ENCODE results near the gene IL36A. TPM values are rescaled to one million over a fixed set of nuclear protein-coding genes. Genes with fewer than 3 reads are reported as not detected.
A peak's percentile ranks its signal among the peaks of the same experiment; 100 is the strongest.

The IL36A gene
- total and polyA plus RNA-seq, 9 of the 15 experiments (the other 6 are each of a cell fraction or from before 2014, with no cell fraction given): not detected

DNA sequence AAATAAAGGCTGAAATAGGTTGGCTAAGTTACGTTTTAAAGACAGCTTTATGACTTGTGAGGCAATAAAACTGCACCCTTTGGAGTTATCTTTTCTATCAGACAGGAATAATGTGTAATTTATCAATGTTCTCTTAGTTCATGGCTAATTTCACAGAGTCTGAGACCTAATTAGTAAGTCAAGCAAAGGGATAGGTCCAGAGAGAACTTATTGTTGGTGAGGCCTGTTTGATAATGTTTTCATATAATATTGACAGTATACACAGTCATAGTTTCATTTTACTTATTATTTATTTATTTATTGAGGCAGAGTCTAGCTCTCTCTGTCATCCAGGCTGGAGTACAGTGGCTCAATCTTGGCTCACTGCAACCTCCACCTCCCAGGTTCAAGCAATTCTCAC is 51.9 kb downstream of the IL36A start:
- Histone ChIP-seq H3K9ac (ENCODE audit: insufficient read depth in 1 of 2, low read depth in 2 of 2, low read length in 2 of 2) (no peak overlapping the region), H3K4me3 (no peak overlapping the region), H3K27ac (ENCODE audit: extremely low read depth, low read depth, low read length) (no peak overlapping the region), H4K20me1 (replicated peaks; ENCODE audit: control insufficient read depth, insufficient read depth, low read length) (no peaks in the 10 kb centered on the region), H2AFZ (ENCODE audit: low read depth, low read length) (no peak overlapping the region), H3K27me3 (ENCODE audit: control insufficient read depth in 2 of 2, insufficient read depth in 2 of 2, low read length in 2 of 2) (peaks cover 0 to 15% of the 10 kb centered on the region in 2 experiments; a peak in 2 of 5 replicates), H3K4me1 (replicated peaks in 1 of 2; ENCODE audit: control insufficient read depth in 2 of 2, insufficient read depth in 2 of 2, low read length in 2 of 2) (no peaks in the 10 kb centered on the region), H3K9me1 (ENCODE audit: control insufficient read depth, insufficient read depth, low read length) (no peaks in the 10 kb centered on the region), H3K9me3 (replicated peaks; ENCODE audit: control insufficient read depth, insufficient read depth, low read depth, low read length) (no peaks in the 10 kb centered on the region), H3K36me3 (ENCODE audit: control insufficient read depth, insufficient read depth, low read length) (no peaks in the 10 kb centered on the region), H3K4me2 (ENCODE audit: insufficient read depth, low read length) (no peak overlapping the region), H3K79me2 (ENCODE audit: control insufficient read depth, insufficient read depth, low read length) (no peaks in the 10 kb centered on the region)
- in situ Hi-C loops (cut with MboI): no loop called here
- TF ChIP-seq, protein P1, sequence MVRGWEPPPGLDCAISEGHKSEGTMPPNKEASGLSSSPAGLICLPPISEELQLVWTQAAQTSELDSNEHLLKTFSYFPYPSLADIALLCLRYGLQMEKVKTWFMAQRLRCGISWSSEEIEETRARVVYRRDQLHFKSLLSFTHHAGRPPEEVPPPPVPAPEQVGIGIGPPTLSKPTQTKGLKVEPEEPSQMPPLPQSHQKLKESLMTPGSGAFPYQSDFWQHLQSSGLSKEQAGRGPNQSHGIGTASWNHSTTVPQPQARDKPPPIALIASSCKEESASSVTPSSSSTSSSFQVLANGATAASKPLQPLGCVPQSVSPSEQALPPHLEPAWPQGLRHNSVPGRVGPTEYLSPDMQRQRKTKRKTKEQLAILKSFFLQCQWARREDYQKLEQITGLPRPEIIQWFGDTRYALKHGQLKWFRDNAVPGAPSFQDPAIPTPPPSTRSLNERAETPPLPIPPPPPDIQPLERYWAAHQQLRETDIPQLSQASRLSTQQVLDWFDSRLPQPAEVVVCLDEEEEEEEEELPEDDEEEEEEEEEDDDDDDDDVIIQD (CRISPR knock-in tag; IDR thresholded peaks at IDR 0.05): no peak
- TF ChIP-seq, protein P2, sequence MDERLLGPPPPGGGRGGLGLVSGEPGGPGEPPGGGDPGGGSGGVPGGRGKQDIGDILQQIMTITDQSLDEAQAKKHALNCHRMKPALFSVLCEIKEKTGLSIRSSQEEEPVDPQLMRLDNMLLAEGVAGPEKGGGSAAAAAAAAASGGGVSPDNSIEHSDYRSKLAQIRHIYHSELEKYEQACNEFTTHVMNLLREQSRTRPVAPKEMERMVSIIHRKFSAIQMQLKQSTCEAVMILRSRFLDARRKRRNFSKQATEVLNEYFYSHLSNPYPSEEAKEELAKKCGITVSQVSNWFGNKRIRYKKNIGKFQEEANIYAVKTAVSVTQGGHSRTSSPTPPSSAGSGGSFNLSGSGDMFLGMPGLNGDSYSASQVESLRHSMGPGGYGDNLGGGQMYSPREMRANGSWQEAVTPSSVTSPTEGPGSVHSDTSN (CRISPR knock-in tag; IDR thresholded peaks at IDR 0.05; ENCODE audit: low read depth): no peak
- TF ChIP-seq, protein P2 (tag; conservative IDR thresholded peaks at IDR 0.05; ENCODE audit: low read depth): 0 out of 2 replicates have a peak, but pooled peaks have one; percentile 40
- TF ChIP-seq NEUROD1 (IDR thresholded peaks at IDR 0.05; ENCODE audit: borderline replicate concordance, low read depth, low read length, partially characterized antibody): no peak
- ChIA-PET POLR2A (no interaction called here), CTCF (ENCODE audit: low intra/inter-chr PET ratio) (no interaction called here)
- ATAC-seq (no peak), DNase-seq (ENCODE audit: extremely low read depth in 1 of 4, low spot score in 3 of 4) (no peak), FAIRE-seq (no peak)
- intact Hi-C loops (cut with micrococcal nuclease): no loop called here
- 0% methylated on average over 1 of the region's 1 CpG for WGBS (ENCODE audit: insufficient coverage, low coverage, missing lambda C conversion rate)
- BruUV-seq (replicated peaks): no TSS peak

Small RNA genes lying within 50 kb of the gene (small RNA-seq; reads per million reads assigned to genes)
- gene HMGN2P23: not detected

Other genes with a start within 250 kb of the IL36A start
Only the 7 nearest of the 10 such genes appear.
- not detected in 2 replicates for gene IL37, start 94.3 kb upstream of the IL36A start, total RNA-seq (2014; rRNA removed)
- not detected in 2 replicates for gene IL37, start 94.3 kb upstream of the IL36A start, total RNA-seq (2014; rRNA removed; fragmentation: Illumina TruSeq; extraction: Trizol)
- not detected in 2 replicates for gene IL37, start 94.3 kb upstream of the IL36A start, total RNA-seq (2015; rRNA removed; fragmentation: Illumina TruSeq; extraction: Trizol)
- not detected in 2 replicates for gene IL37, start 94.3 kb upstream of the IL36A start, total RNA-seq (2021)
- gene IL37, start 94.3 kb upstream of the IL36A start, polyA plus RNA-seq (2011; rRNA removed): not detected in 2 replicates
- gene IL37, start 94.3 kb upstream of the IL36A start, polyA plus RNA-seq (2014; fragmentation: Illumina TruSeq; extraction: Trizol): not detected in 2 replicates
- not detected for gene IL37, start 94.3 kb upstream of the IL36A start, polyA plus RNA-seq (2014; fragmentation: Nextera tagmentation; extraction: Ambion mirVana)
- gene IL37, start 94.3 kb upstream of the IL36A start, polyA plus RNA-seq (2014; rRNA removed): not detected in 2 replicates
- gene IL36G, start 27.5 kb upstream of the IL36A start, total RNA-seq (2014; rRNA removed): not detected in 2 replicates
- not detected in 2 replicates for gene IL36G, start 27.5 kb upstream of the IL36A start, total RNA-seq (2014; rRNA removed; fragmentation: Illumina TruSeq; extraction: Trizol)
- gene IL36G, start 27.5 kb upstream of the IL36A start, total RNA-seq (2015; rRNA removed; fragmentation: Illumina TruSeq; extraction: Trizol): not detected in 2 replicates
- not detected in 2 replicates for gene IL36G, start 27.5 kb upstream of the IL36A start, total RNA-seq (2021)
- not detected in 2 replicates for gene IL36G, start 27.5 kb upstream of the IL36A start, polyA plus RNA-seq (2011; rRNA removed)
- not detected in 2 replicates for gene IL36G, start 27.5 kb upstream of the IL36A start, polyA plus RNA-seq (2014; fragmentation: Illumina TruSeq; extraction: Trizol)
- not detected for gene IL36G, start 27.5 kb upstream of the IL36A start, polyA plus RNA-seq (2014; fragmentation: Nextera tagmentation; extraction: Ambion mirVana)
- gene IL36G, start 27.5 kb upstream of the IL36A start, polyA plus RNA-seq (2014; rRNA removed): not detected in 2 replicates
- not detected in 2 replicates for gene IL36B, start 47.4 kb downstream of the IL36A start, total RNA-seq (2014; rRNA removed)
- gene IL36B, start 47.4 kb downstream of the IL36A start, total RNA-seq (2014; rRNA removed; fragmentation: Illumina TruSeq; extraction: Trizol): not detected in 2 replicates
- not detected in 2 replicates for gene IL36B, start 47.4 kb downstream of the IL36A start, total RNA-seq (2015; rRNA removed; fragmentation: Illumina TruSeq; extraction: Trizol)
- gene IL36B, start 47.4 kb downstream of the IL36A start, total RNA-seq (2021): not detected in 2 replicates
- not detected in 2 replicates for gene IL36B, start 47.4 kb downstream of the IL36A start, polyA plus RNA-seq (2011; rRNA removed)
- gene IL36B, start 47.4 kb downstream of the IL36A start, polyA plus RNA-seq (2014; fragmentation: Illumina TruSeq; extraction: Trizol): not detected in 2 replicates
- not detected for gene IL36B, start 47.4 kb downstream of the IL36A start, polyA plus RNA-seq (2014; fragmentation: Nextera tagmentation; extraction: Ambion mirVana)
- gene IL36B, start 47.4 kb downstream of the IL36A start, polyA plus RNA-seq (2014; rRNA removed): not detected in 2 replicates
- not detected in 2 replicates for gene IL36RN, start 53.7 kb downstream of the IL36A start, total RNA-seq (2014; rRNA removed)
- gene IL36RN, start 53.7 kb downstream of the IL36A start, total RNA-seq (2014; rRNA removed; fragmentation: Illumina TruSeq; extraction: Trizol): not detected in 2 replicates
- gene IL36RN, start 53.7 kb downstream of the IL36A start, total RNA-seq (2015; rRNA removed; fragmentation: Illumina TruSeq; extraction: Trizol): not detected in 2 replicates
- not detected in 2 replicates for gene IL36RN, start 53.7 kb downstream of the IL36A start, total RNA-seq (2021)
- not detected in 2 replicates for gene IL36RN, start 53.7 kb downstream of the IL36A start, polyA plus RNA-seq (2011; rRNA removed)
- not detected in 2 replicates for gene IL36RN, start 53.7 kb downstream of the IL36A start, polyA plus RNA-seq (2014; fragmentation: Illumina TruSeq; extraction: Trizol)
- not detected for gene IL36RN, start 53.7 kb downstream of the IL36A start, polyA plus RNA-seq (2014; fragmentation: Nextera tagmentation; extraction: Ambion mirVana)
- gene IL36RN, start 53.7 kb downstream of the IL36A start, polyA plus RNA-seq (2014; rRNA removed): not detected in 2 replicates
- not detected in 2 replicates for gene IL1F10, start 62.5 kb downstream of the IL36A start, total RNA-seq (2014; rRNA removed)
- gene IL1F10, start 62.5 kb downstream of the IL36A start, total RNA-seq (2014; rRNA removed; fragmentation: Illumina TruSeq; extraction: Trizol): not detected in 2 replicates
- not detected in 2 replicates for gene IL1F10, start 62.5 kb downstream of the IL36A start, total RNA-seq (2015; rRNA removed; fragmentation: Illumina TruSeq; extraction: Trizol)
- not detected in 2 replicates for gene IL1F10, start 62.5 kb downstream of the IL36A start, total RNA-seq (2021)
- gene IL1F10, start 62.5 kb downstream of the IL36A start, polyA plus RNA-seq (2011; rRNA removed): not detected in 2 replicates
- gene IL1F10, start 62.5 kb downstream of the IL36A start, polyA plus RNA-seq (2014; fragmentation: Illumina TruSeq; extraction: Trizol): not detected in 2 replicates
- gene IL1F10, start 62.5 kb downstream of the IL36A start, polyA plus RNA-seq (2014; fragmentation: Nextera tagmentation; extraction: Ambion mirVana): not detected
- not detected in 2 replicates for gene IL1F10, start 62.5 kb downstream of the IL36A start, polyA plus RNA-seq (2014; rRNA removed)
- gene IL1RN, start 122.1 kb downstream of the IL36A start, total RNA-seq (2014; rRNA removed): not detected in 2 replicates
- not detected in 2 replicates for gene IL1RN, start 122.1 kb downstream of the IL36A start, total RNA-seq (2014; rRNA removed; fragmentation: Illumina TruSeq; extraction: Trizol)
- gene IL1RN, start 122.1 kb downstream of the IL36A start, total RNA-seq (2015; rRNA removed; fragmentation: Illumina TruSeq; extraction: Trizol): not detected in 2 replicates
- not detected in 2 replicates for gene IL1RN, start 122.1 kb downstream of the IL36A start, total RNA-seq (2021)
- gene IL1RN, start 122.1 kb downstream of the IL36A start, polyA plus RNA-seq (2011; rRNA removed): 0.13 TPM in 1 of 2 replicates, not detected in the other
- not detected in 2 replicates for gene IL1RN, start 122.1 kb downstream of the IL36A start, polyA plus RNA-seq (2014; fragmentation: Illumina TruSeq; extraction: Trizol)
- not detected for gene IL1RN, start 122.1 kb downstream of the IL36A start, polyA plus RNA-seq (2014; fragmentation: Nextera tagmentation; extraction: Ambion mirVana)
- not detected in 2 replicates for gene IL1RN, start 122.1 kb downstream of the IL36A start, polyA plus RNA-seq (2014; rRNA removed)
- 41.0 and 47.0 TPM in 2 replicates for gene PSD4, start 168.5 kb downstream of the IL36A start, total RNA-seq (2014; rRNA removed)
- 13.0 and 14.8 TPM in 2 replicates for gene PSD4, start 168.5 kb downstream of the IL36A start, total RNA-seq (2014; rRNA removed; fragmentation: Illumina TruSeq; extraction: Trizol)
- gene PSD4, start 168.5 kb downstream of the IL36A start, total RNA-seq (2015; rRNA removed; fragmentation: Illumina TruSeq; extraction: Trizol): 20.8 and 21.7 TPM in 2 replicates
- gene PSD4, start 168.5 kb downstream of the IL36A start, total RNA-seq (2021): 48.3 and 54.0 TPM in 2 replicates
- gene PSD4, start 168.5 kb downstream of the IL36A start, polyA plus RNA-seq (2011; rRNA removed): 11.0 and 14.5 TPM in 2 replicates
- gene PSD4, start 168.5 kb downstream of the IL36A start, polyA plus RNA-seq (2014; fragmentation: Illumina TruSeq; extraction: Trizol): 28.4 and 32.1 TPM in 2 replicates
- gene PSD4, start 168.5 kb downstream of the IL36A start, polyA plus RNA-seq (2014; fragmentation: Nextera tagmentation; extraction: Ambion mirVana): under 1 TPM; 0.46 to 0.52 TPM
- gene PSD4, start 168.5 kb downstream of the IL36A start, polyA plus RNA-seq (2014; rRNA removed): 27.4 and 30.3 TPM in 2 replicates